C4-2B (cell line): Measurements from ENCODE around the gene GRXCR1.

Experiments used
- ZFX ChIP-seq: fragments of 450-650 bp; IDR thresholded peaks from 2 replicates; pipeline ENCODE4 v1.6.1; 2017
- TF ChIP-seq, protein P1 (sequence below): fragments of 450-650 bp; conservative IDR thresholded peaks from 2 replicates; pipeline ENCODE4 v1.5.1; 2017; ENCODE audit warnings: mild to moderate bottlenecking

DNA sequence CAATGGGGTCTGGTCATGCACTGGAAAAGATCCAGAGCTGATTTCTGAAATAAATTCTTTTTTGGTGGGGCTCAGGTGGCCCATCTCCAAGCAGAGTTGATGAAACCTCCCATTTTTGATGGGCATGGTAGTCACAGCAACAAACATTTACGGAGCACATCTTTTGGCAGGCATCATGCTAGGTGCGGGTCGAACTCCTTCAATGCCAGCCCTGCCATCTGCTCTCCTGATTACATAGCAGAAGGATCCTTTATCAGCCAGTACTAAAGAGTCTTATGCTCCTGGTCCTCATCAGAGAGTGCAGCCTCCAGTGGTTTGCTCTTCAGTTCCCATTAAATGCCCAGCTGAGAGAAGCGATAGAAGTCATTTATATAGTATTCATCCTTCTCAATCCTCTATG, 121.7 kb downstream of the GRXCR1 start:
- TF ChIP-seq, protein P1, sequence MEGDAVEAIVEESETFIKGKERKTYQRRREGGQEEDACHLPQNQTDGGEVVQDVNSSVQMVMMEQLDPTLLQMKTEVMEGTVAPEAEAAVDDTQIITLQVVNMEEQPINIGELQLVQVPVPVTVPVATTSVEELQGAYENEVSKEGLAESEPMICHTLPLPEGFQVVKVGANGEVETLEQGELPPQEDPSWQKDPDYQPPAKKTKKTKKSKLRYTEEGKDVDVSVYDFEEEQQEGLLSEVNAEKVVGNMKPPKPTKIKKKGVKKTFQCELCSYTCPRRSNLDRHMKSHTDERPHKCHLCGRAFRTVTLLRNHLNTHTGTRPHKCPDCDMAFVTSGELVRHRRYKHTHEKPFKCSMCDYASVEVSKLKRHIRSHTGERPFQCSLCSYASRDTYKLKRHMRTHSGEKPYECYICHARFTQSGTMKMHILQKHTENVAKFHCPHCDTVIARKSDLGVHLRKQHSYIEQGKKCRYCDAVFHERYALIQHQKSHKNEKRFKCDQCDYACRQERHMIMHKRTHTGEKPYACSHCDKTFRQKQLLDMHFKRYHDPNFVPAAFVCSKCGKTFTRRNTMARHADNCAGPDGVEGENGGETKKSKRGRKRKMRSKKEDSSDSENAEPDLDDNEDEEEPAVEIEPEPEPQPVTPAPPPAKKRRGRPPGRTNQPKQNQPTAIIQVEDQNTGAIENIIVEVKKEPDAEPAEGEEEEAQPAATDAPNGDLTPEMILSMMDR = no peak
- no peak for TF ChIP-seq ZFX
